ENCODE data around the gene SLC30A1.
"Not testable (repeated sequence)": the region's sequence is repeated elsewhere in the genome, so short reads cannot be mapped to it uniquely, and the experiment has no call there.

Gene SLC30A1

GRCh38 chr1:211576717-211577116 lies 2.2 kb downstream of the SLC30A1 start:
- FAIRE-seq (no peak), DNase-seq (ENCODE audit: insufficient read length, low spot score) (no peak)
- no peak for TF ChIP-seq CTCF (IDR thresholded peaks at IDR 0.05; ENCODE audit: insufficient read depth, missing control alignments)

- FAIRE-seq (no peak), DNase-seq (ENCODE audit: insufficient read length, low spot score) (no peak)
- TF ChIP-seq CTCF (IDR thresholded peaks at IDR 0.05; ENCODE audit: insufficient read depth, missing control alignments), result no peak
Measured at GRCh38 chr1:211574705-211575104, 4.3 kb downstream of the SLC30A1 start.

- DNase-seq (ENCODE audit: insufficient read length, low spot score) (no peak), FAIRE-seq (no peak)
- TF ChIP-seq CTCF (IDR thresholded peaks at IDR 0.05; ENCODE audit: insufficient read depth, missing control alignments), result no peak
Measured at GRCh38 chr1:211571998-211572397, 7.0 kb downstream of the SLC30A1 start.

GRCh38 chr1:211570378-211570777 lies 8.6 kb downstream of the SLC30A1 start:
- DNase-seq (ENCODE audit: insufficient read length, low spot score); FAIRE-seq: not testable (repeated sequence)

GRCh38 chr1:211566431-211567025 lies 12.4 kb downstream of the SLC30A1 start:
- TF ChIP-seq CTCF (IDR thresholded peaks at IDR 0.05; ENCODE audit: insufficient read depth, missing control alignments), result no peak
- FAIRE-seq (no peak), DNase-seq (ENCODE audit: insufficient read length, low spot score) (no peak)

GRCh38 chr1:211564084-211564483 lies 14.9 kb downstream of the SLC30A1 start:
- DNase-seq (ENCODE audit: insufficient read length, low spot score) (no peak), FAIRE-seq (no peak)
- TF ChIP-seq CTCF (IDR thresholded peaks at IDR 0.05; ENCODE audit: insufficient read depth, missing control alignments), result no peak

- DNase-seq (ENCODE audit: insufficient read length, low spot score), result no peak
- no peak for FAIRE-seq
- no peak for TF ChIP-seq CTCF (IDR thresholded peaks at IDR 0.05; ENCODE audit: insufficient read depth, missing control alignments)
Measured at GRCh38 chr1:211559222-211560010, 19.5 kb downstream of the SLC30A1 start.
